HG03064 (cell line): Measurements from ENCODE around the gene BTBD9.

Experiments
- ATAC-seq: cut with Tn5 transposase; IDR thresholded peaks from one replicate; pipeline ENCODE4 v1.9.1; 2021; ENCODE audit warnings: low read depth; ENCODE audit not compliant: unreplicated experiment

BTBD9 gene

GRCh38 chr6:38158762-38159350, 480.9 kb downstream of the BTBD9 start:
- no peak for ATAC-seq

- ATAC-seq = no peak
Observed at GRCh38 chr6:38157905-38158304, 481.8 kb downstream of the BTBD9 start.

GRCh38 chr6:38156818-38157565, 482.7 kb downstream of the BTBD9 start:
- ATAC-seq = no peak

- ATAC-seq = no peak
Observed at GRCh38 chr6:38155621-38156204, 484.0 kb downstream of the BTBD9 start.

GRCh38 chr6:38155144-38155543, 484.6 kb downstream of the BTBD9 start:
- no peak for ATAC-seq

GRCh38 chr6:38154731-38155130, 485.0 kb downstream of the BTBD9 start:
- ATAC-seq = no peak

GRCh38 chr6:38153798-38154345, 485.9 kb downstream of the BTBD9 start:
- ATAC-seq = no peak

GRCh38 chr6:38153076-38153797, 486.5 kb downstream of the BTBD9 start:
- ATAC-seq = no peak

GRCh38 chr6:38152620-38153019, 487.1 kb downstream of the BTBD9 start:
- ATAC-seq = no peak

- ATAC-seq = no peak
Observed at GRCh38 chr6:38151580-38152500, 487.9 kb downstream of the BTBD9 start.

- ATAC-seq = no peak
Observed at GRCh38 chr6:38150681-38151296, 488.9 kb downstream of the BTBD9 start.

- no peak for ATAC-seq
Observed at GRCh38 chr6:38150021-38150420, 489.7 kb downstream of the BTBD9 start.

GRCh38 chr6:38149531-38149930, 490.2 kb downstream of the BTBD9 start:
- no peak for ATAC-seq

- no peak for ATAC-seq
Observed at GRCh38 chr6:38148606-38149005, 491.1 kb downstream of the BTBD9 start.

- no peak for ATAC-seq
Observed at GRCh38 chr6:38146734-38147027, 493.0 kb downstream of the BTBD9 start.

GRCh38 chr6:38146021-38146733, 493.6 kb downstream of the BTBD9 start:
- ATAC-seq = no peak

- no peak for ATAC-seq
Observed at GRCh38 chr6:38144365-38144945, 495.3 kb downstream of the BTBD9 start.

GRCh38 chr6:38143191-38144150, 496.3 kb downstream of the BTBD9 start:
- ATAC-seq = no peak
